GM12864 (cell line): ENCODE data around the gene CLEC2L.

Experiments
- DNase-seq: peaks from one replicate; pipeline ENCODE4 v3.0.0-alpha.2; 2011; ENCODE audit warnings: low read depth
- H3K4me3 ChIP-seq: 2 replicates; pipeline ENCODE4 v1.5.1; 2011; ENCODE audit warnings: mild to moderate bottlenecking, low read depth, low read length, control low read depth
- CTCF ChIP-seq: IDR thresholded peaks from 2 replicates; pipeline ENCODE4 v1.5.1; 2011; ENCODE audit warnings: low read depth, mild to moderate bottlenecking, moderate library complexity, low read length, control low read depth, inconsistent platforms; ENCODE audit errors: missing control alignments

Gene CLEC2L

GRCh38 chr7:139568813-139569490, 45.5 kb downstream of the CLEC2L start:
- TF ChIP-seq CTCF: no peak
- DNase-seq: no peak
- no peak overlapping the region for H3K4me3 ChIP-seq

- no peak overlapping the region for H3K4me3 ChIP-seq
- no peak for DNase-seq
- no peak for TF ChIP-seq CTCF
These were observed 46.6 kb downstream of the CLEC2L start for GRCh38 chr7:139570119-139570518.

- no peak for DNase-seq
- no peak for TF ChIP-seq CTCF
- no peak overlapping the region for H3K4me3 ChIP-seq
These were observed 47.1 kb downstream of the CLEC2L start for GRCh38 chr7:139570626-139571025.

- no peak for TF ChIP-seq CTCF
These were observed 47.7 kb downstream of the CLEC2L start for GRCh38 chr7:139571190-139571589.

GRCh38 chr7:139571651-139572050, 48.2 kb downstream of the CLEC2L start:
- DNase-seq: no peak
- no peak overlapping the region for H3K4me3 ChIP-seq
- no peak for TF ChIP-seq CTCF

More at GRCh38 chr7:139571190-139571589, 47.7 kb downstream of the CLEC2L start:
- no peak for DNase-seq
- H3K4me3 ChIP-seq: no peak overlapping the region

DNA sequence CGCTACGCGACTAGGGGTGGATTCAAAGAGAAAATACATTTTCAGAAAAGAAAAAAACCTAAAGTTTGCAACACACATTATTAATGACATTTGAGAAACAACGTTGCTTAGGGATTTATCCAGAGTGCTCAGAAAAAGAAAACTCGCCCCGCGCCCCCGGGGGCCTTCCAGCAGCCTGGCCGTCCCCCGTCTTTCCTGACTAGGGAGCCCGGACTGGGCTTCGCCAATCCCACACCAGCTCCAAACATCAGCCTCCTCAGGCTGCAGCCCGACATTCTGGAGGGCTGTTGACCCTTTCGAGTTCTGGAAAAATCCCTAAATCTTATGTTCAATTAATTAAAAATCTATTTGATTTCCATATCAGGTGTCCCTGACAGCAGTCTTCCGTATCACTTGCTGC, 48.6 kb downstream of the CLEC2L start:
- no peak overlapping the region for H3K4me3 ChIP-seq
- TF ChIP-seq CTCF: no peak
- DNase-seq: no peak
